BLaER1 (cell line): ENCODE results near the gene CD27.
"Not testable (repeated sequence)": the region's sequence is repeated elsewhere in the genome, so short reads cannot be mapped to it uniquely, and the experiment has no call there.

Experiments used
- H3K27ac ChIP-seq: shearing (Covaris generic); formaldehyde crosslinking; 2 replicates; pipeline ENCODE4 v1.8.1; 2022
- H3K27me3 ChIP-seq: shearing (Covaris generic); formaldehyde crosslinking; 2 replicates; pipeline ENCODE4 v1.8.1; 2022
- H3K36me3 ChIP-seq: shearing (Covaris generic); formaldehyde crosslinking; 2 replicates; pipeline ENCODE4 v1.8.1; 2022
- H3K4me1 ChIP-seq: shearing (Covaris generic); formaldehyde crosslinking; 2 replicates; pipeline ENCODE4 v1.8.1; 2022
- H3K4me2 ChIP-seq: shearing (Covaris generic); formaldehyde crosslinking; 2 replicates; pipeline ENCODE4 v1.8.1; 2022
- H3K4me3 ChIP-seq: shearing (Covaris generic); formaldehyde crosslinking; 2 replicates; pipeline ENCODE4 v1.8.1; 2022
- H3K9ac ChIP-seq: shearing (Covaris generic); formaldehyde crosslinking; 2 replicates; pipeline ENCODE4 v1.8.1; 2022
- H3K9me3 ChIP-seq: shearing (Covaris generic); formaldehyde crosslinking; 2 replicates; pipeline ENCODE4 v1.8.1; 2022
- H4K20me1 ChIP-seq: shearing (Covaris generic); formaldehyde crosslinking; 2 replicates; pipeline ENCODE4 v1.8.1; 2022
- Cebpa-rat ChIP-seq: shearing (Covaris generic); IDR thresholded peaks from 2 replicates; pipeline ENCODE4 v1.8.1; 2022

Gene CD27

DNA sequence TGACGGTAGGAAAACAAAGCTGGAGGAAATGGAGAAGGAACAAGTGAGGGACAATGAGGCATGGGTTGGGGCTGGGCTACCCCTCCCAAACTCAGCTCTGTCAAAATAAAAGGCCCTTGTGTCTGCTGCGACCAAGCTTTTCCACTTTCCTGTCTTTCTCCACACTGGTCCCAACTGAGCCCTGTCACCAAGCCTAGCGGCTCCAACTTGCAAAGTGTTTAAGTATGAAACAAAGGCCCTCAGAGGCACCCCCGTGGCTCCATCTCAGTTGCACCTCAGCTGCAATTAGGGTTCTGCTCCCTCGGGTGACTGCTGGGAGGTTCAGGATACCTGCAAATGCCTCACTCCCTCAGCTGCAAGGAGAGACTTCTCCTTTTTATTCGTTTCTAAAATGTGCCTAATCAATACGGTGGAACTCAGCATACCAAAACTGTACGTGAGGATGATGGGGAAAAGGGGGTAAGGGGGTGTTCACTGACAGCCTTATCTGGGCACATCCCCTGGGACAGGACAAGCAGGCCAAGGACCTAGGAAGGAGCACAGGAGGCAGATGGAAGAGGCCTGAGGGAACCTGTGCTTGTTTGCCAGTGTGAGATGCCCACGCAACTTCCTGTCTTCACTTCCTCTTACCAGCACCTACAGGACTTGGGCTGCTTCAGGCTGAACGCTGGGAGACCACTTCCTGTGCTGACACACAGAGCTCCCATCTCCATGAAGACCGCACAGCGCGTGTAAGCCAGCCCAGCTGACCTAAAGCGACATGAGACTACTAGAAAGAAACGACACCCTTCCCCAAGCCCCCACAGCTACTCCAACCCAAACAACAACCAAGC is 16.9 kb downstream of the CD27 start:
- H3K4me1 ChIP-seq: peaks cover 97% of the 10 kb centered on the region
- H3K4me3 ChIP-seq: peak overlapping the region; percentile 23
- no peaks in the 10 kb centered on the region for H3K27me3 ChIP-seq
- peak overlapping the region; percentile 87 for H3K4me2 ChIP-seq
- no peaks in the 10 kb centered on the region for H4K20me1 ChIP-seq
- TF ChIP-seq Cebpa-rat: no peak
- peaks cover 5% of the 10 kb centered on the region for H3K9me3 ChIP-seq
- peak overlapping the region; percentile 52 for H3K9ac ChIP-seq
- peaks cover 85% of the 10 kb centered on the region for H3K36me3 ChIP-seq
- H3K27ac ChIP-seq: peak overlapping the region; percentile 82

DNA sequence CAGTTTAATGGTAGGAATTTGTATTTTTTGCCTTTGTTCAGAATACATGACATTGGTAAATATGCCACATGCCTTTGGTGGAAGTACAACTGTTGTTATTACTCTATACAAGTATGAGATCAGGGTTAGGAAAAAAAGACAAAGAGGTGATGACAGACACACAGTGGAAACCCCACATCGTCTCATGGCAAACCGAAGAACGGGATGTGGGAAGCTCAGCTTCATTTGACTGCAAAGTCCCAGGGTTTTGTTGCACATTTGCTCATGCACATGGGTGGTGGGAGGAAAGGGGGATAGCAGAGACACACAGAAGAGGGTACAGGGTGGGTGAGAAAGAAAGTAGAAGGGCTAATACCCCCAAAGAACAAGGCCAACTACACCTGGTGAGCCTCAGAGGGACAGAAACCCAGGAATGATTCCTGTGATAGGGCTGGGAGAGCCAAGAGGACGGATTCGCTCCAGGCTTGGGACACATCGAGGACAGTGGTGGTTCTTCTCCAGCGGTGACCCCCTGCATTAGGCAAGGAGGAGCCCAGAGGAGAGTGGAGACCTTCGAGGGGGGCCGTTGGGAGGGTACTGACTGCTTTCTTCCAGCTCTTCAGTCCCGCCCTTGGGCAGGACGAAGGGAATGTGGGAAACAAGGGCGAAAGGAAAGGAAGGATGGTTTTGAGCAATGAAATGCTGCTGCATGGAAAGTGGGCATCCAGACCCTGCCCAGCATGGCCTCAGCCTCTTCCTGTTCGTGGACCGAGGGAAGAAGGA is 17.7 kb downstream of the CD27 start:
- Histone ChIP-seq H4K20me1 (no peaks in the 10 kb centered on the region), H3K4me2 (peak overlapping the region; percentile 87), H3K4me3 (peak overlapping the region; percentile 23), H3K27me3 (no peaks in the 10 kb centered on the region), H3K4me1 (peaks cover 99% of the 10 kb centered on the region), H3K36me3 (peaks cover 85% of the 10 kb centered on the region), H3K9me3 (peaks cover 13% of the 10 kb centered on the region), H3K27ac (peak overlapping the region; percentile 82), H3K9ac (peak overlapping the region; percentile 52)
- no peak for TF ChIP-seq Cebpa-rat

DNA sequence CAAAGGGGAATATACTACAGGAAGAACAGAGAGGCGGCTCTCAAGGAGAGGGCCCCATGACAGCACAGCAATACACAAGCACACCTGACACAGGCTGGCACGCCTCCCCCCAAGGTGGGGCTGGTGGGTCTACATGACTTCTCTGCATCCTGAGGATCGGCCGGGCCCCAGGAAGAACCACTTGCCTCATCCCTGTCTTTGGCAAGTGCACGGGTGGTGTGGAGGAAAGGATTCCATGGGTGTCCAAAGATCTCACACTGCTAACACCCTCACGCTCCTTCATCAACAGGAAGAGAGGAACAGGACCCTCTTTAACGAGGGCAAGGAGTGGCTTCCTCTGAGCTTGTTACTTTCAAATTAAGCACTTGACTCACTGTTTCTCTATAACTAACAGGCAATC is 18.5 kb downstream of the CD27 start:
- Histone ChIP-seq H3K4me1 (peaks cover 100% of the 10 kb centered on the region), H3K9me3 (peaks cover 21% of the 10 kb centered on the region), H3K4me3 (no peak overlapping the region; the same call in 1 of the 2 replicates), H3K27ac (peak overlapping the region; percentile 82), H3K4me2 (peak overlapping the region; percentile 87), H3K9ac (peak overlapping the region; percentile 52), H4K20me1 (no peaks in the 10 kb centered on the region), H3K36me3 (peaks cover 85% of the 10 kb centered on the region), H3K27me3 (no peaks in the 10 kb centered on the region)
- TF ChIP-seq Cebpa-rat: no peak

DNA sequence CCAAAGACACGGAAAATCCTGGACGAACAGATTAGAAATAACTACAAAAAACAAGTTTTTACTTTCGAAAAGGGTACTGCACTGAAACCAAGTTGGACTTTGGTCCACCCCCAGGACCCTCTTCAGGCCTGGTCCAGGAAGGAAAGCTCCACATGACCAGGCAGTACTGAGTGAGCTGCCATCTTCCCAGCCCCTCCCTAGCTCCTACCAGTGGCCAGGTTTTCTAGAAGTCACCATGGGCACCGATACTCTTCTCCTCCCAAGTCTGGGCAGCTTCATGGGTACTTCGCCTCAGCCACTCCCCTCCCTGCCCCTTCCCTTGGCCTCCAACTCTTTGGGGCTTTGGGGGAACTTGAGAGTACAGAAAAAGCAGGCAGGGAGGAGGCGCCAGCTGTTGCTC is 19.1 kb downstream of the CD27 start:
- Histone ChIP-seq H3K27ac (peak overlapping the region; percentile 82), H3K4me2 (peak overlapping the region; percentile 87), H4K20me1 (no peaks in the 10 kb centered on the region), H3K9me3 (peaks cover 26% of the 10 kb centered on the region), H3K4me1 (peaks cover 100% of the 10 kb centered on the region), H3K4me3 (no peak overlapping the region), H3K9ac (peak overlapping the region; percentile 52), H3K36me3 (peaks cover 85% of the 10 kb centered on the region), H3K27me3 (no peaks in the 10 kb centered on the region)
- no peak for TF ChIP-seq Cebpa-rat

DNA sequence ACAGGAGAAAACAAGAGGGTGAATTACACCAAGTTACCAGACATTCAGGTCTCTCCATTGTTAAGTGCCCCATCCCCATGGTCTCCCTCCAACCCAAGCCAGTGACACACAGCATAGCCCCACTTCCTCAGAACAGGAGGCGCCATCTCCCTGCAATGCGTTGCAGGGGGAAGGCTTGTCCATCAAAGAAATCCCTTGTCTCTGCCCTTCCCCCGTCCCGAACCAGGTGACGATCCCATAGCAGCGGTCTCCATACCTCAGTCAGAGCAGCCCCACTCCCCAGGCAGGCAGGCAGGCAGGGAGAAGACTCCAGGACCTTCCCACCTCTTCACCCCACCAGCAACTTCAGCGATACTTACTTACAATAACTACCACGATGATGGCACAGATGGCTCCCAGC is 19.8 kb downstream of the CD27 start:
- Histone ChIP-seq H3K27ac (peak overlapping the region; percentile 82), H4K20me1 (peaks cover 4% of the 10 kb centered on the region; the same call in 1 of the 2 replicates), H3K27me3 (no peaks in the 10 kb centered on the region), H3K4me1 (peaks cover 100% of the 10 kb centered on the region), H3K9me3 (peaks cover 26% of the 10 kb centered on the region), H3K36me3 (peaks cover 82% of the 10 kb centered on the region), H3K4me3 (no peak overlapping the region), H3K4me2 (peak overlapping the region; percentile 87), H3K9ac (0 out of 2 replicates have a peak overlapping the region, but pooled peaks have one; percentile 52)
- no peak for TF ChIP-seq Cebpa-rat

DNA sequence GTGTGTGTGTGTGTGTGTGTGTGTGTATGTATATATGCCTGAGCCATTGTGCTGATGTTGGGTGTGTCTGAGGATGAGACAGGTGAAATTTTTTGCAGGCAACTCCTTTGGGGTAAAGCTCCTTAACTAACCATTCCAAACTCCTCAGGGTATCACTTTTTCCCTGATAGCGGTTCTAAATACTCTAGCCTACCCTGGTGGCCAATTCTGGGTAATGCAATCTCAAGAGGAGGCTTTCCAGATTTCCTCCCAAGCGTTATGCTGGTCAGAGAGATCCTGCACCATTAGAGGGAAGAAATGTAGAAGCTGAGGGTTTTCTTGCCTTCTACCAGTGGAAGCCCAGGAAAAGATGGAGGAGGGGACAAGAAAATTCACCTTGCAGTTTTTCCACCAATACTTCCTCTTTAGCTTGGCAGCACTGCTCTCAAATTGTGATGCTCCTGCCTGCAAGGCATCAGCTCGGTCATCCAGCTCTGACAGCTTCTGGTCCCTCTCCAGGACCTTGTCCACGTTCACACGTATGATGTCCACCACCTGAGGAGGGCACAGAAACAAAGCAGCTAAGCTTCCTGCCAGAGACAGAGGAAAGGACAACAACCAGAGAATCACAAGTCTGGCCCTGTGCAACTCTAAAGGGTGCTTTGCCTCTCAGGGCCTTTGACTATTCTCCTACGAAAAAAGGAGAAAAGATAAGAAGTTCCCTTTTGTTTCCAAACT is 20.9 kb downstream of the CD27 start:
- H3K36me3 ChIP-seq: peaks cover 71% of the 10 kb centered on the region
- H3K27me3 ChIP-seq: no peaks in the 10 kb centered on the region
- H3K4me3 ChIP-seq: 0 out of 2 replicates have a peak overlapping the region, but pooled peaks have one; percentile 91
- TF ChIP-seq Cebpa-rat: no peak
- H3K4me1 ChIP-seq: peaks cover 93% of the 10 kb centered on the region
- H3K9ac ChIP-seq: no peak overlapping the region
- H4K20me1 ChIP-seq: peaks cover 8% of the 10 kb centered on the region; the same call in 1 of the 2 replicates
- peaks cover 26% of the 10 kb centered on the region for H3K9me3 ChIP-seq
- H3K4me2 ChIP-seq: peak overlapping the region; percentile 98
- peak overlapping the region; percentile 55 for H3K27ac ChIP-seq

DNA sequence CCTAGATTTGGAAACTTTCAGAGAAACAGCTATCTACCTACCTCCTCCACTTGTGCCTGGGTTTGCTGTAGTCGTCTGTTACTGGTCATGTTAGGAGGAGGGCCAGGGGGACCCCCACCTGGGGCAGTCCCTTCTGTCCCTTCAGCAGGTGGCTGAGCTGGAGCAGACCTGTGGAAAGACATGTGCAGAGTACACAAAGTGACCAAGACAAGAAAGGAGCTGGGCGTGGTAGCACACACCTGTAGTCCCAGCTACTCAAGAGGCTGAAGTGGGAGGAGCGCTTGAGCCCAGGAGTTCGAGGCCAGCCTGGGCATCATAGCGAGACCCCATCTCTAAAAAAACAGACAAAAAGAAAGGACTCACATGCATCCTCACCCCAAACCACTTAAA is 21.4 kb downstream of the CD27 start:
- H3K9ac ChIP-seq: no peak overlapping the region
- H3K4me3 ChIP-seq: peak overlapping the region; percentile 91; the same call in 1 of the 2 replicates
- peak overlapping the region; percentile 55 for H3K27ac ChIP-seq
- H3K4me2 ChIP-seq: peak overlapping the region; percentile 98
- no peak for TF ChIP-seq Cebpa-rat
- H3K36me3 ChIP-seq: peaks cover 69% of the 10 kb centered on the region
- no peaks in the 10 kb centered on the region for H3K27me3 ChIP-seq
- H3K9me3 ChIP-seq: peaks cover 26% of the 10 kb centered on the region
- H3K4me1 ChIP-seq: peaks cover 89% of the 10 kb centered on the region
- peaks cover 8% of the 10 kb centered on the region; the same call in 1 of the 2 replicates for H4K20me1 ChIP-seq

DNA sequence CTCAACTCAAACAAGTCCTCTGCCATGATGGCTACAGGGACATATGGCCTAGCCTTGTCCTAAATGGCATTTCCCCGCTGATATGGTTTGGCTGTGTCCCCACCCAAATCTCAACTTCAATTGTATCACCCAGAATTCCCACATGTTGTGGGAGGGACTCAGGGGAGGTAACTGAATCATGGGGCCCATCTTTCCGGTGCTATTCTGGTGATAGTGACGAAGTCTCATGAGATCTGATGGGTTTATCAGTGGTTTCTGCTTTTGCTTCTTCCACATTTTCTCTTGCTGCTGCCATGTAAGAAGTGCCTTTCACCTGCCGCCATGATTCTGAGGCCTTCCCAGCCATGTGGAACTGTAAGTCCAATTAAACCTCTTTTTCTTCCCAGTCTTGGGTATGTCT is 22.0 kb downstream of the CD27 start:
- Histone ChIP-seq H3K4me2 (peak overlapping the region; percentile 98), H3K27ac (peak overlapping the region; percentile 55), H3K4me1 (peaks cover 89% of the 10 kb centered on the region), H3K4me3 (peak overlapping the region; percentile 91), H3K36me3 (peaks cover 69% of the 10 kb centered on the region), H3K9me3 (peaks cover 26% of the 10 kb centered on the region)
- not testable (repeated sequence) for H4K20me1 ChIP-seq, H3K27me3 ChIP-seq, H3K9ac ChIP-seq

DNA sequence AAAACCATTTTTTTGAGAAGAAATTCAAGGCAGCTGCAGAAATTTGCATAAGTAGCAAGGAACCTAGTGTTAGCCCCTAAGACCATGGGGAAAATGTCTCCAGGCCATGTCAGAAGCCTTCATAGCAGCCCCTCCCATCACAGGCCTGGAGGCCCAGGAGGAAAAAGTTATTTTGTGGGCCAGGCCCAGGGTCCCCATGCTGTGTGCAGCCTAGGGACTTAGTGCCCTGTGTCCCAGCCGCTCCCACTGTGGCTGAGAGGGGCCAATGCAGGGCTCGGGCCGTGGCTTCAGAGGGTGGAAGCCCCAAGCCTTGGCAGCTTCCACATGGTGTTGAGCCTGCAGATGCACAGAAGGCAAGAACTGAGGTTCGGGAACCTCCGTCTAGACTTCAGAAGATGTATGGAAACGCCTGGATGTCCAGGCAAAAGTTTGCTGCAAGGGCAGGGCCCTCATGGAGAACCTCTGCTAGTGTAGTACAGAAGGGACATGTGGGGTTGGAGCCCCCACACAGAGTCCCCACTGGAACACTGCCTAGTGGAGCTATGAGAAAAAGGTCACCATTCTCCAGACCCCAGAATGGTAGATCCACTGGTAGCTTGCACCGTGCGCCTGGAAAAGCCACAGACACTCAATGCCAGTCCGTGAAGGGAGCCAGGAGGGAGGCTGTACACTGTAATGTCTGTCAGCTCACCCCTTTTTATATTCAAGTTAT is 23.0 kb downstream of the CD27 start:
- Histone ChIP-seq H3K4me1 (peaks cover 82% of the 10 kb centered on the region), H3K4me3 (peak overlapping the region; percentile 91), H3K27ac (0 out of 2 replicates have a peak overlapping the region, but pooled peaks have one; percentile 22), H3K4me2 (peak overlapping the region; percentile 98), H3K9me3 (peaks cover 26% of the 10 kb centered on the region), H3K36me3 (peaks cover 62% of the 10 kb centered on the region)
- H4K20me1 ChIP-seq, H3K9ac ChIP-seq, H3K27me3 ChIP-seq: not testable (repeated sequence)
